ENCODE results near the gene ANKLE2. TPM values are rescaled to one million over a fixed set of nuclear protein-coding genes. Genes with fewer than 3 reads are reported as not detected.
A peak's percentile ranks its signal among the peaks of the same experiment; 100 is the strongest.

Gene ANKLE2
- total and polyA plus RNA-seq, 10 of the 15 experiments (the other 5 are each of a cell fraction or from before 2014, with no cell fraction given), result 4.3 to 89.4 (median 53.0) TPM

GRCh38 chr12:132713123-132713522, 48.5 kb downstream of the ANKLE2 start:
- TF ChIP-seq, protein P1, sequence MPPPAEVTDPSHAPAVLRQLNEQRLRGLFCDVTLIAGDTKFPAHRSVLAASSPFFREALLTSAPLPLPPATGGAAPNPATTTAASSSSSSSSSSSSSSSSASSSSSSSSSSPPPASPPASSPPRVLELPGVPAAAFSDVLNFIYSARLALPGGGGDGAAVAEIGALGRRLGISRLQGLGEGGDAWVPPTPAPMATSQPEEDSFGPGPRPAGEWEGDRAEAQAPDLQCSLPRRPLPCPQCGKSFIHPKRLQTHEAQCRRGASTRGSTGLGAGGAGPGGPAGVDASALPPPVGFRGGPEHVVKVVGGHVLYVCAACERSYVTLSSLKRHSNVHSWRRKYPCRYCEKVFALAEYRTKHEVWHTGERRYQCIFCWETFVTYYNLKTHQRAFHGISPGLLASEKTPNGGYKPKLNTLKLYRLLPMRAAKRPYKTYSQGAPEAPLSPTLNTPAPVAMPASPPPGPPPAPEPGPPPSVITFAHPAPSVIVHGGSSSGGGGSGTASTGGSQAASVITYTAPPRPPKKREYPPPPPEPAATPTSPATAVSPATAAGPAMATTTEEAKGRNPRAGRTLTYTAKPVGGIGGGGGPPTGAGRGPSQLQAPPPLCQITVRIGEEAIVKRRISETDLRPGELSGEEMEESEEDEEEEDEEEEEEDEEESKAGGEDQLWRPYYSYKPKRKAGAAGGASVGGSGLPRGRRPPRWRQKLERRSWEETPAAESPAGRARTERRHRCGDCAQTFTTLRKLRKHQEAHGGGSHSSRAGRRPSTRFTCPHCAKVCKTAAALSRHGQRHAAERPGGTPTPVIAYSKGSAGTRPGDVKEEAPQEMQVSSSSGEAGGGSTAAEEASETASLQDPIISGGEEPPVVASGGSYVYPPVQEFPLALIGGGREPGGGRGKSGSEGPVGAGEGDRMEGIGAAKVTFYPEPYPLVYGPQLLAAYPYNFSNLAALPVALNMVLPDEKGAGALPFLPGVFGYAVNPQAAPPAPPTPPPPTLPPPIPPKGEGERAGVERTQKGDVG (CRISPR knock-in tag; IDR thresholded peaks at IDR 0.05), result no peak
- TF ChIP-seq HDAC2 (IDR thresholded peaks at IDR 0.05) (no peak), REST (IDR thresholded peaks at IDR 0.05; ENCODE audit: low read depth, low read length) (no peak), GABPA (IDR thresholded peaks at IDR 0.05; ENCODE audit: low read depth) (no peak), JUND (IDR thresholded peaks at IDR 0.05; ENCODE audit: low read depth, low read length) (no peak), CEBPZ (IDR thresholded peaks at IDR 0.05; ENCODE audit: low read depth, low read length) (no peak), DPF2 (IDR thresholded peaks at IDR 0.05) (no peak), RUNX3 (IDR thresholded peaks at IDR 0.05; ENCODE audit: low read length) (no peak), SMAD5 (IDR thresholded peaks at IDR 0.05; ENCODE audit: low read depth) (no peak)
- DNase-seq (ENCODE audit: low read depth, low spot score) (no peak), FAIRE-seq (no peak), ATAC-seq (no peak)
- H3K4me3 ChIP-seq, result peak overlapping the region; percentile 59; the same call in 1 of the 2 replicates
- peaks cover 51% of the 10 kb centered on the region for H3K79me2 ChIP-seq (ENCODE audit: control insufficient read depth, insufficient read depth, low read length)
- no peak overlapping the region for H3K9ac ChIP-seq (ENCODE audit: control insufficient read depth, insufficient read depth, low read length)
- 68% methylated on average over 2 of the region's 2 CpGs for WGBS (ENCODE audit: insufficient coverage, insufficient replicate concordance, low lambda C conversion rate, missing lambda C conversion rate)
- H3K9me3 ChIP-seq (replicated peaks; ENCODE audit: control insufficient read depth, insufficient read depth, low read length), result no peaks in the 10 kb centered on the region
- H2AFZ ChIP-seq (ENCODE audit: control insufficient read depth, low read depth, low read length), result no peak overlapping the region
- RAD21 ChIA-PET (ENCODE audit: unreplicated experiment), result no interaction called here
- no peaks in the 10 kb centered on the region for H3K27me3 ChIP-seq (replicated peaks in 1 of 2; ENCODE audit: control insufficient read depth in 2 of 2, insufficient read depth in 2 of 2, low read length in 1 of 2)
- POLR2A ChIA-PET, result no interaction called here
- H3K27ac ChIP-seq (ENCODE audit: control insufficient read depth, insufficient read depth), result no peak overlapping the region
- no peaks in the 10 kb centered on the region; the same call in 1 of the 2 replicates for H3K4me1 ChIP-seq (ENCODE audit: control insufficient read depth, insufficient read depth, low read length)
- SMC1A ChIA-PET (ENCODE audit: uncharacterized antibody, unreplicated experiment), result interaction anchor here (0.6 kb wide), 1 partner anchor 31 kb away, joined by 3 read pairs; no protein-coding TSS in a partner anchor
- intact Hi-C loops (cut with micrococcal nuclease; ENCODE audit: unreplicated experiment), result no loop called here
- H3K36me3 ChIP-seq (ENCODE audit: control insufficient read depth in 2 of 2, insufficient read depth in 2 of 2, low read length in 1 of 2), result peaks cover 12 to 20% of the 10 kb centered on the region in 2 experiments
- TSS peak; percentile 60 for BruUV-seq (replicated peaks)
- H3K4me2 ChIP-seq (ENCODE audit: control insufficient read depth, insufficient read depth), result peak overlapping the region; percentile 44; the same call in 1 of the 2 replicates
- in situ Hi-C loops (cut with MboI), result no loop called here
- H4K20me1 ChIP-seq (ENCODE audit: control insufficient read depth, insufficient read depth), result no peaks in the 10 kb centered on the region; the same call in 1 of the 2 replicates
- CTCF ChIA-PET, result interaction anchor here (0.7 kb wide), 1 partner anchor 43 kb away, joined by 3 read pairs; no protein-coding TSS in a partner anchor
